GM19467 (cell line): Measurements from ENCODE around the gene ODF2.
"Not testable (repeated sequence)": the region's sequence is repeated elsewhere in the genome, so short reads cannot be mapped to it uniquely, and the experiment has no call there.

Source experiments
- ATAC-seq: cut with Tn5 transposase; IDR thresholded peaks from one replicate; pipeline ENCODE4 v1.9.1; 2021; ENCODE audit warnings: mild to moderate bottlenecking, moderate library complexity; ENCODE audit not compliant: unreplicated experiment

The ODF2 gene

DNA sequence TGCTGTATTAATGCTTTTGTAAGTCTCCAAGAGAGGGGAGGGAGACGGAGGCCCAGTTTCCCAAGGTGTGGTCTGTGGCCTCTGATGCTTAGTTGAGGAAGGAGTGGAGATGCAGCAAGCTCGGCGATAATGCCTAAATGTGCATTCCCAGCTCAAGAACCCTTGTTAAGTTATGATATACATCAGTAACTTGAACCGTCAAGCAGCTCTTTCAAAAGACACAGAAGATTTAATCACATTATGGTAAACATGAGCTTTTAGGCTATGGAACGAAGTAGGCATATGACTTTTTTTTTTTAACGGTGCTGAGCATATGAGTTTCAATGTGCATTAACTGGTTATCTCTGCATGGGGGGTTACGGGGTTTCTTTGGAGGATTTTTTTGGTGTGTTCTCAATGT is 26.4 kb downstream of the ODF2 start:
- no peak for ATAC-seq

DNA sequence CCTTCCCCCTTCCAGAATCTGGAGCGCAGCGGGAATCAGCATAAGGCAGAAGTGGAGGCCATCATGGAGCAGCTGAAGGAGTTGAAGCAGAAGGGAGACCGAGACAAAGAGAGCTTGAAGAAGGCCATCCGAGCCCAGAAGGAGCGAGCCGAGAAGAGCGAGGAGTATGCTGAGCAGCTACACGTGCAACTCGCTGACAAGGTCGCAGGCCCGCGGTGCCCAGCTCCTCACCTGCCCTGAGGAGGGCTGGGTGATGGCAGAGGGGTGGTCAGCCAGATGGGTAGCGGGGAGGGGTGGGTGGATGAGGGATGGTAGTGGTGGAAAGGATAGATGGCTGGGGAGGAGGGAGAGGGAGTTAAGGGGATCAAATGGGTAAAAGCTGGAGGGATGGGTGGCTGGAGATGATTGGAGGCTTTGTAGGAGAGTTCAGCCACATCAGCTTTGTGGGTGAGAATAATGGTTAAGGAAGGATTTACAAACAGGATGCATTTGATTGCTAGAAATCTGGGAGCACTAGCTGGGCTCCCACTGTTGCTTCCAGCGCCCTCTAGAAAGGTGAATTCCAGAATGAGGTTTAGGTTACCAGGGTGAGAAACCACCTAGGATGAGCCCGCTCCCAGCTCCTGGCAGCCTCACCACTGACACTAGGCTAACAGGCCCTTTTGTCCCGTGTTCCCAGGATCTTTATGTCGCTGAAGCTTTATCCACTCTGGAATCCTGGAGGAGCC is 29.0 kb downstream of the ODF2 start:
- ATAC-seq: no peak

DNA sequence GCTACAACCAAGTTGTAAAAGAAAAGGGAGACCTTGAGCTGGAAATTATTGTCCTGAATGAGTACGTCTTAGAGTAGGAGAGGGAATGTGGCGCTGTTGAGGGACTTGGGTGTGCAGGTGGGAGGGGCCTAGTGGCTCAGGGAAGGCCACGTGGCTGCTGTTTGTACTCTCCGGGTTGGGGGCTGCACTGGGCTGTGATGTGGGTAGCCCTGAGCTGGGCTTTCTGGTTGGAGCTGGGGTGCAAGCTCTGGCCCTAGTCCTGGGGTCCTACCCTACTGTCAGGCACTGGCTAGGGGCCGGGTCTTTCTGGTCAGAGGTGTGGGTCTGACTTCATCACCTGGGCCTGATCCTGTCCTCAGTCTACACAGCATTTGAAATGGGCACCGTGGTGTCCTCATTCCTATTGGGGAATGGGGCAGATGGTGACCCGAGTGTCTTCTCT is 29.6 kb downstream of the ODF2 start:
- no peak for ATAC-seq

DNA sequence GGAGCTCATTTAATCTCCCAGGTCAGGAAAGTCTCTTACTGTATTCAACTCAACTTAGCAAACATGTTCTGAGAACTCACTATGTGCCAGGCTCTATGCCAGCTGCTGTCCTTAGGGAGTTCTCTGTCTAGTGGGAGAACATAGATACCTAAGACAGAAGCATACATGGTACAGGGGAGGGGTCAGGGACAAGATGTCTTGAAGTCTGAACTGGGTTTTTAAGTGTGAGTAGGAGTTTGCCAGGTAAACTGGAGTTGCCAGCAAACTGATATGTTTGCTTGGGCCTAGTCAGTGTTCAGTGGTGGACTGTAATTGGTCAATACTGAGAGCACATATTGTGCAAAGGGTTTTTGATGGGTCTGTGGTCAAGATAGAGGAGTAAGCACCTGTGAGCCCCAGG is 30.4 kb downstream of the ODF2 start:
- no peak for ATAC-seq

DNA sequence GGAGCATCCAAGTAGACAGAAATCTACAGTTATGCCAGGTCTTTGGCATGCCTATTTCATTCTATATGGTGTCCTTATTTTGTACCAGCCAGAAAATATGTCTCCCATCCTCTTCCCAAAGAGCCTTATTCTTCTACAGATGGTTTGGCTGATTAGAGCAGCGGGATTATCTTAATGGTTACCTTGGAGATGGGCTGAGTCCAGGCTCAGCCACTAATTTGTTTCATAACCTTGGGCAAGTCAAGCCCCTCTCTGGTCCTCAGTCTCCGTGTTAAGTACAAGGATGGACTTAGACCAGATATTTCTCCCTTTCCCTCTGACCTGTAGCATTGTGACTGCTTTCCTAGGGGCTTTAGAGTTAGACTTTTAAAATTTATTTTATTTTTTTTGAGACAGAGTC is 37.6 kb downstream of the ODF2 start:
- no peak for ATAC-seq

DNA sequence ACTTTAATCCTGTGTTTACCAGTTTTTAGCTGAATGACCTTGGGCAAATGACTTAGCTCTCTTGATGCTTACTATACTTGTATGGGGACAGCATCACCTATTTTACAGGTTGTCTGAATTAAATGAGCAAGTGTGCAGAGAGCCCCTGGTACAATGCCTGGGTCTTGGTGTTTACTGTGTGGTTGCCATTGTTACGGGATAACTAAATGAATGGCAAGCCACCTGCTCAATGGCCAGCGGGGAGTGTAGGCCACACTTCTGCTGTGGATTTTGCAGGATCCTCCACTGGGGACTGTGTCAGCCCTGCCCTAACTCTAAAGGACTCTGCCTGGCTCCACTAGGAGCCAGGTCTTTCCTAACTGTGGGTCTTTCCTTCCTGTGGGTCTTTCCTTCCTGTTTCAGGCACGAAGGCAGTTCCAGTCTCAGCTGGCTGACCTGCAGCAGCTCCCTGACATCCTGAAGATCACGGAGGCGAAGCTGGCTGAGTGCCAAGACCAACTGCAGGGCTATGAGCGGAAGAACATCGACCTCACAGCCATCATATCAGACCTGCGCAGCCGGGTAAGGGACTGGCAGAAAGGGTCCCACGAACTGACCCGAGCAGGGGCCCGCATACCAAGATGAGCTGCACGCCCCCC is 38.4 kb downstream of the ODF2 start:
- ATAC-seq: no peak

DNA sequence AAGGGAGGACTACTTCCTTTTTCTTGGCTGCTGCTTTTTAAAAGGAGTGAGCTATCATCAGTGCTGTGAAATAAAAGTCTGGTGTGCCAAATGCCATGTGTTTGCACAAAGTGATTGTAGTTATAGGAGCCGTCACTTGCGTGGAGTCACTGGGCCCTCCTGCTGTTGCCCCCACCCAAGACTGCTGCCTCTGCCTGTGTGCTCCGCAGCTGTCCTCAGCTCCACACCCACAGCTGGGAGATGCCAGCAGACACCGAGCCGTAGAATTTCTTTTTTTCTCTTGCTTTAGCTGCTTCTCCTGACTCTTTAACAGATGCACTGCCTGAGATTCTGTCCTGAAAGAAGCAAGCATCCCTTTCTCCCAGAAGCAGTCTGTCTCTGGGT is 38.9 kb downstream of the ODF2 start:
- ATAC-seq: no peak

DNA sequence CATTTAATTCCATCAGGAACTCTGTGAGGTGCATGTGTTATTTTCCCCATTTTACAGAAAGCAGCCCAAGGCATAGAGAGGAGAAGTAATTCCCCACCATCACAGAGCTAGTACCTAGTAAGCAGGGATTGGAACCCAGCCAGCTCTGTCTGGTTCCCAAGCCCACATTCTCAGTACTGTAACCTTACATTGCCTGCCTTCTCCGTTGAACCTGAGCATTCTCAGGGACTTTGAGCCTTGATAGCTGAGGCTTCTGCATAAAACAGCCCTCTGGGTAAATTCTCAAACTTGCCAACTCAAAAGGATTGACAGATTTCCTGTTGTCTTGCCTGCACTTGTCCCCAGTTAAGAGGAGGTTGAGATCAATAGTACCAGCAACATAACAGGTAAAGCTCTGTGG is 39.5 kb downstream of the ODF2 start:
- ATAC-seq: no peak

DNA sequence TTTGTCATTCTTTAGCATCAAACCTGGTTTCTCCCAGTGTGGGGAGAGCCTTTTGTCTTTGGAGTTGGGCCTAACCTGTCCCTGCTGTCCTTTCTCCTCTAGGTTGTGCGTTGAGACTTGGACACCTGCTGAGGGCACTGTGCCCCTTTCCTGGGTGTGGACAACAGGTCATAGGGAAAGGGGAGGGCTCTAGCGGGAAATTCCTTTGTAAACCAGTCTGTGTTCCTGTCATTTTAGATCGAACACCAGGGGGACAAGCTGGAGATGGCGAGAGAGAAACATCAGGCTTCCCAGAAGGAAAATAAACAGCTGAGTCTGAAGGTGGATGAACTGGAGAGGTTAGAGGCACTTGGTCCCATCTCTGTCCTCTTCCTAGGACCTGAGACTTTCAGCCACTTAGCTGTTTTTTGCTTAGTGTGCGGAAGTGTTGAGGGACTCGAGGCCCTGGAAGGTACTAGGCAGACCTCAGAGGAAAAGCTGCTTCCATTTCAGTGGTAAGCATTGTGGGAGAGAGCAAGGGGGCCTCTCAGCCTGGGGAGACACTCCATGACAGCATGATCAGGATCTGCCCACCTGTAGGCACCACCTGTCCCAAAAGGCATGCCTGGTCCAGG is 40.1 kb downstream of the ODF2 start:
- no peak for ATAC-seq

DNA sequence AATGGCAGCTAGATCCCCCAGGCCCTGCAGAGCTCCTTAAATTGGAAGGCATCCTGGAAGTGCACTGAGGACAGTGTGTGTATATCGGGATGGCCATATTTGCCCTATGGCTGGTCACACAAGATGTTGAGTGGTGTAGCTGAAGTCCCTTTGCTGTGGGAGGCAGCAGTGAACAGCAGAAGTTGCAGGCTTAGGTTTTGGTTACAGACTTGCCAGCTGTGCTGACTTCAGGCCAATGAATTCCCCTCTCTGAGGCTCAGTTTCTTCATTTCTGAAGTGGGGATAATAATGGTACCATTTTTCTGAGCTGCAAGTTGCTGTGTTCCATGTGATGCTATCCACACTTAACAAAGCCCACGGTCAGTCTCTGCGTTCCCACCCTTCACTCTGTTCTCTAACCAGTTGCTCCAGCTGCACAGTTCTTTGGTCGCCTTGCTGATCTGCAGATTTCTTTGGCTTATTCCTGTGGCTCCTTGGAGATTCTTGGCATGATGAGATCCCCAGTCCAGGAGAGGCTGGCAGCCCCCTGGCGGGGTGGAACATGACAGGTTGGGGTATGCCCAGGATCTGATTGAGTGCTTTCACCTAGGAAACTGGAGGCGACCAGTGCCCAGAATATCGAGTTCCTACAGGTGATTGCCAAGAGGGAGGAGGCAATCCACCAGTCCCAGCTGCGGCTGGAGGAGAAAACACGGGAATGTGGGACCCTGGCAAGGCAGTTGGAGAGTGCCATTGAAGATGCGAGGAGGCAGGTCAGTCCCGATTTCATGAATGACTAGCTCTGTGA is 42.2 kb downstream of the ODF2 start:
- ATAC-seq: no peak

DNA sequence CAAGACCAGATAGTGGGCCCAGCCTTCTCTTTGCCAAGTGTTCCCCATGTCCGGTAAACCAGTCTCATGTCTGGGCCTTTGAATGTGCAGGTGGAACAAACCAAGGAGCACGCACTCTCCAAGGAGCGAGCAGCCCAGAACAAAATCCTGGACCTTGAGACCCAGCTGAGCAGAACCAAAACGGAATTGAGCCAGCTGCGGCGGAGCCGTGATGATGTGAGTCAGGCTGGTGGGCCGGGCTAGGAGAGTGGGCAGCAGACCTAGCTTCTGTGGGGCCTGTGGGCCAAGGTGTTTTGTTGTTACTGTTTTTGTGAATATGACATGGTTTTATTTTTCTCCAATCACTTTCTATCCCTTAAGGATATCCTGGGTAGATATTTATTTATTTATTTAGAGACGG is 43.1 kb downstream of the ODF2 start:
- no peak for ATAC-seq

DNA sequence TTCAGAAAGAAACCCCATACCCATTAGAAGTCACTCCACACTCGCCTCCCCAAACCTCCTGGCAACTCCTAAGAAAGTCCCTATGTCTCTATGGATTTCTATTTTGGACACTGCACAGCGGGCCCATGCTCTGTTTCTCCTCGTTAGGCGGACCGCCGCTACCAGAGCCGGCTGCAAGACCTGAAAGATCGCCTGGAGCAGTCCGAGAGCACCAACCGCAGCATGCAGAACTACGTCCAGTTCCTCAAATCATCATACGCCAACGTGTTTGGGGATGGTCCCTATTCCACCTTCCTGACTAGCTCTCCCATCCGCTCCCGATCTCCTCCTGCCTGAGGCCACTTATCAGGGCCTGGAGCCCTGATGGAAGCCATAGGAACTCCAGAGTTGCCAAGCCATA is 44.1 kb downstream of the ODF2 start:
- ATAC-seq: no peak

DNA sequence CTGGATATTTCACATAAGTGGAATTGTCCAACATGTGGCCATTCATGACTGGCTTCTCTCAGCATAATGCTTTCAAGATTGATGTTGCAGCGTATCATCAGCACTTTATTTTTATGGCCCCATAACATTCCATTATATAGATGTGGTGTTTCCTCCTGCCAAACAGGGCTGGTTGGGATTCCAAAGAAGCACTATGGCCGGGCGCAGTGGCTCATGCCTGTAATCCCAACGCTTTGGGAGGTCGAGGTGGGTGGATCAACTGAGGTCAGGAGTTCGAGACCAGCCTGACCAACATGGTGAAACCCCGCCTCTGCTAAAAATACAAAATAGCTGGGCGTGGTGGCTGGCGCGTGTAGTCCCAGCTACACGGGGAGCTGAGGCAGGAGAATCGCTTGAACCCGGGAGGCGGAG is 47.6 kb downstream of the ODF2 start:
- ATAC-seq: not testable (repeated sequence)

DNA sequence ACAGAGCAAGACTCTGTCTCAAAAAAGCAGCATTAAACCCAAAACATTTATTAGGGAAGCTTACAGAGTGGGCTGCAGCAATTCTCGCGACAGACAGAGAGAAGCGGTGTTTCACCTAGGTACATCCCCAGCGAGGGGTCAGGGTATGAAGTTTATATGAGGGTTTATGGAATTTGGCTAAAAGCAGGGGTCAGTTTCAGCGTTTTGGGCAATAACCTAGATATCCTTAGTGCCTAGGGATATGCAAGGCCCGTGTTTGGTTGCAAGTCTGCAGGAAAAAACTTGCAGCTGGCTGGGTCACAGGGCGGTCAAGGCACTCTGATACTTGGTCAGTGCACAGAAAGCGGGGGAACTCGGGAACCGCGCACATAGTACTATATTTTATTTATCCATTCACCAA is 48.1 kb downstream of the ODF2 start:
- no peak for ATAC-seq

DNA sequence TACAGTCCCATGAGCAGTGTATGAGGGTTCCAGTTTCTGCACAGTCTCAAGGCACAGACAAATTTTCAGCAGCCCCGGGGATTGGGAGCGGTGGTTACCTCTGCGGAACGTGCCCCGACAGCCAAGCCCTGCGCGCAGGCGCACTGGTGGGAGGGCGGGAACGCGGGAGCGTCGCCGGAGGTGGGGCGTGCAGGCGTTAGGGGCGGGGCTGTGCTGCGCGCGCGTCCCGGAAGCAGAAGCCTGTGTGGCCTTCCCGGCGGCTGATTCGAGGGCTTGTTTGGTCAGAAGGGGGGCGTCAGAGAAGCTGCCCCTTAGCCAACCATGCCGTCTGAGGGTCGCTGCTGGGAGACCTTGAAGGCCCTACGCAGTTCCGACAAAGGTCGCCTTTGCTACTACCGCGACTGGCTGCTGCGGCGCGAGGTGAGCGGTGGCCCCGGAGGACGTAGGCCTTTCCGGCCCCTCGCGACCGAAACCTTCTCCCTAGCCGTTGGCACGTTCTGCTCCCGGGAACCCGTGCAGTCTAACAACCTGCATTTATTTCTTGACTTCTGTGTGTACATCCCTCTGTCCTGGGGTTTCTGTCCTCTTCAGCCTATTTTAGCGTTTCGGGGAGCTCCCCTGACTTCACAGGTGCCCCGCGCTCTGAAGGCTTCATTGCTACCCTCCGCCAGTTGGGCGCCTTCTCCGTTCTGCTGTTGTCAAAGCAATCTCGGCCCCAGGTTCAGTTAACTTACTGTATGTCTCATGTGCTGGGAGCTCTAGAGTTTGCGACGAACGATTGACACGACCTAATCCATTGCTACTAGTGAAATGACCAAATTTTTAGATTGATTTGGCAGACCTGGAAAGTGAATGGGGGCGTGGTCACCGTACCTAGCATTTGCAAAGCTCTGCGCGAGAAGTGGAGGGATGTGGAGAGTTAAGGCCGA is 48.9 kb downstream of the ODF2 start, which contains the start of gene GLE1:
Gene GLE1 (plus strand): TSS at position 235 of the 929 bp plus-strand sequence. CDS start 87 bp downstream, at position 322.
- peak; percentile 84 for ATAC-seq

DNA sequence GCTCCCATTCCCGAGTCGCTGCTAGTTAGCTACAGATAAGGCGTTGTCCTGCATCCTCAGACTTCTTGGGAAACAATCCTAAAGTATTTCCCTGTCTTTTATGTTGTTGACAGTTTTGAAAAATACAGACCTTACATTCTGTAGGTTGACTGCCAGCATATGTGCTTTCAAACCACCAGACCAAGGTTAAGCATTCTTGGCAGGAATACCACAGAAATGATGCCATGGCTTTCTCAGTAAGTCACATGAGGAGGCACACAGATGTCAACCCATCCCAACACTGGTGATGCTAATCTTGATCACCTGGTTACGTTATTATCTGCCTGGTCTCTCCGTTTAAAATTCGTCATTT is 49.6 kb downstream of the ODF2 start:
- ATAC-seq: no peak

DNA sequence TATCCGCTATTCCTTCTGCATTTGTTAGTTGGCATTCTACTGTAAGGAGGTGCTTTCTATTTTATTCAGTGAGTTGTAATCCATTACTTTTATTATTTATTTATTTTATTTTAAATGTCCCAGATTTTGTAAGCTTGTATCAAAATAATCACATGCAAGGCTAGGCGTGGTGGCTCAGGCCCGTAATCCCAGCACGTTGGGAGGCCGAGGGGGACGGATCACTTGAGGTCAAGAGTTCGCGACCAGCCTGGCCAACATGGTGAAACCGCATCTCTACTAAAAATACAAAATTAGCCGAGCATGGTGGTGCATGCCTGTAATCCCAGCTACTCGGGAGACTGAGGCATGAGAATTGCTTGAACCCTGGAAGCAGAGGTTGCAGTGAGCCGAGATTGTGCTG is 50.1 kb downstream of the ODF2 start:
- not testable (repeated sequence) for ATAC-seq

DNA sequence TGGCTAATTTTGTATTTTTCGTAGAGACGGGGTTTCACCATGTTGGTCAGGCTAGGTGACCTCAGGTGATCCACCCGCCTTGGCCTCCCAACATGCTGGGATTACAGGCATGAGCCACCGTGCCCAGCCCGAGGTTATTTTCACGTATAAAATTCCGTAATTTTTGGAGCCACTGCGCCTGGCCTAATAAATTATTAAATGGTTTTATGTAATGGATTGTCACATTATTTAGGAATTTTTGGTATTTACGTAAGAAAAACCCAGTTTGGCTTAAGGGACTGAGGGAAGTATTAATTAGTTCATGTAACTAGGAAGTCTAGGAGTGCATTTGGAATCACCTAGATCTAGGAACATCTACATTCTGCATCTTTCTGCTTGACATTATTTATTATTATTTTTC is 57.0 kb downstream of the ODF2 start:
- no peak for ATAC-seq

DNA sequence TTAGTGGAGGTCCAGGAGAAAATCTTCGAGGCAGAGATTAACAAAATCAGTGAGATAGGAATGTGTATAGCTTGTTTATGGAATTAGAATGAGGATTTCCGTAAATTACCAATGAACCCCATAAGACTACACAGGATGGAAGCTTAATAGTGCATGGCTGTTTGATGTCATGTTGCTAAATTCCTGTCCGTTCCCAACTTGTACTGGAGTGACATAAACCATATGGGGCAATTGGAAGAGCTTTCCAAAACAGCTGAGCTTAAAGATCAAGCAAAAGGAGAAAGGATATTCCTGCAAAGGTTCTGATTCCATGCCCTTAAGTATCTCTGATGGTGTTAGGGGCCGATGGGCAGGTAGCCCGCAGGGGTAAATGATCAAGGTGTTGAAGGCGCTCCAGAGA is 66.2 kb downstream of the ODF2 start:
- ATAC-seq: no peak

DNA sequence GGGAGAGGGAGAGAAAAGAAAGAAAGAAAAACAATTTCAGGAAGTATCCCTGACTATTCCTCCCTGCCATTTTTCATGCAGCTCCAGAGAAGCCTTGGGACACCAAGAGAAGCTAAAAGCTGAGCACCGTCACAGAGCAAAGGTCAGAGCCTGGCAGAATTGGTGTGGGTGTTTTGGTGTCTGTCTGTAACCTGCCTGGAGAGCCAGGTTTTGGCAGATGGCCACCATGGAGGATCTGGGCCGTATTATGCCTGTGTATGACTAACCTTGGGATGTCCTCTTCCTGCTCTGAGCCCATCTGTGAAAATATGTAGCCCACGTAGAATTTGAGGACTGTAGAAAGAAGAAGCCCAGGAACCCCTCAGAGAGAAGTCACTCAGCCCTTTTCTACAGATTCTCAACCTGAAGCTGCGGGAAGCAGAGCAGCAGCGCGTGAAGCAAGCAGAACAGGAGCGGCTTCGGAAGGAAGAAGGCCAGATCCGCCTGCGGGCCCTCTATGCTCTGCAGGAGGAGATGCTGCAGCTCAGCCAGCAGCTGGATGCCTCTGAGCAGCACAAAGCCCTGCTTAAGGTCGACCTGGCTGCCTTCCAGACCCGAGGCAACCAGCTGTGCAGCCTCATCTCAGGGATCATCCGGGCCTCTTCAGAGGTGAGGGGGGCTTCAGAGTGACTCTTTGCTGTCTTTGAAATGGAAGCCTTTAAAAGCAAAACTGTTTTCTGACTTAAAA is 67.6 kb downstream of the ODF2 start:
- no peak for ATAC-seq
